Measurements from ENCODE around the gene OCIAD2. TPM values are rescaled to one million over a fixed set of nuclear protein-coding genes. Genes with fewer than 3 reads are reported as not detected.

The OCIAD2 gene
- total and polyA plus RNA-seq, 10 donors: 13.5 to 58.4 (median 19.1) TPM

DNA sequence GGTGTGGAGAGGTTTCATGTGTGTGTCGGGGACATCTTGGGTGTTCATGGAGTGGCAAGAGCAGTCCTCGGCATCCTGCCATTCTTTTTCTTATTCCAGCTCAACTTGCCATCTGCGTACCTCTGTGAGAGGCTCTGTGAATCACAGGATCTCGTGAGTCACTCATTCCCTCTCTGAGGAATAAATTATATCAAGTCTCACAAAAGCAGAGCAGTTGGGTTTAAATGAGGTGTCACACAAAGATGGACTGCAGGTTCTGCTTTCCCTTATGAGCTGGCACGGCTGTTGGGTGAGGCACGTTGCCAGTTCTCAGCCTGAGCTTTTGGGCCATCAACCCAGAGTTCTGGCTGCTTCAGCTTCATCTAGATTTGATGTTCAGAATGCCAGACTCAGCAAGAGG is 6.8 kb upstream of the OCIAD2 start:
- Histone ChIP-seq H3K4me3 (no peak overlapping the region), H3K9me3 (no peaks in the 10 kb centered on the region), H3K27me3 (replicated peaks in 1 of 7) (no peaks in the 10 kb centered on the region), H3K27ac (no peak overlapping the region), H3K36me3 (no peaks in the 10 kb centered on the region), H3K4me1 (no peaks in the 10 kb centered on the region)
- intact Hi-C loops (cut with DNase I; ENCODE audit: low total_unique reads): no loop called here
- 85 to 96% (median 88%) methylated on average over 6 of the region's 6 CpGs for WGBS, 5 donors
- DNase-seq: no peak
- TF ChIP-seq POLR2AphosphoS5 (IDR thresholded peaks at IDR 0.05): no peak
- TF ChIP-seq CTCF (IDR thresholded peaks at IDR 0.05 in 8 of 11, conservative IDR thresholded peaks at IDR 0.05 in 3 of 11): no peak
- TF ChIP-seq POLR2A (IDR thresholded peaks at IDR 0.05): no peak

DNA sequence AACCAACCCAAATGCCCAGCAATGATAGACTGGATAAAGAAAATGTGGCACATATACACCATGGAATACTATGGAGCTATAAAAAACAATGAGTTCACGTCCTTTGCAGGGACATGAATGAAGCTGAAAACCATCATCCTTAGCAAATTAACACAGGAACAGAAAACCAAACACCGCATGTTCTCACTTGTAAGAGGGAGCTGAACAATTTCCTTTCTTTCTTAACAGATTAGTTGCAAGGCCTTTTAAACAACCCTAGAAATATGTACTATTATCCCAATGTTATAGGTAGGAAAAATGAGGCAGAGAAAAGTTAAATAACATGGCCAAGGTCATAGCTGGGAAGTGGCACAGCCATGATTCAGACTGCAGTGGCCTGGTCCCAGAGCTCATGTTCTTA is 5.8 kb upstream of the OCIAD2 start:
- no peaks in the 10 kb centered on the region for H3K36me3 ChIP-seq
- intact Hi-C loops (cut with DNase I; ENCODE audit: low total_unique reads): no loop called here
- H3K4me3 ChIP-seq: no peak overlapping the region
- no peaks in the 10 kb centered on the region for H3K9me3 ChIP-seq
- WGBS, 5 donors: 85 to 96% (median 88%) methylated on average over 2 of the region's 2 CpGs
- no peak overlapping the region for H3K27ac ChIP-seq
- no peaks in the 10 kb centered on the region for H3K4me1 ChIP-seq
- H3K27me3 ChIP-seq (replicated peaks in 1 of 7): no peaks in the 10 kb centered on the region
- DNase-seq: no peak
- TF ChIP-seq POLR2AphosphoS5 (IDR thresholded peaks at IDR 0.05) (no peak), CTCF (IDR thresholded peaks at IDR 0.05 in 8 of 11, conservative IDR thresholded peaks at IDR 0.05 in 3 of 11) (no peak), POLR2A (IDR thresholded peaks at IDR 0.05) (no peak)

- no peak overlapping the region for H3K27ac ChIP-seq
- no peaks in the 10 kb centered on the region for H3K27me3 ChIP-seq (replicated peaks in 1 of 7)
- H3K36me3 ChIP-seq: no peaks in the 10 kb centered on the region
- H3K9me3 ChIP-seq: no peaks in the 10 kb centered on the region
- H3K4me3 ChIP-seq: no peak overlapping the region
- H3K4me1 ChIP-seq: peaks cover 0 to 18% (median 13%) of the 10 kb centered on the region in 6 donors
- intact Hi-C loops (cut with DNase I; ENCODE audit: low total_unique reads): no loop called here
- TF ChIP-seq POLR2A (IDR thresholded peaks at IDR 0.05) (no peak), POLR2AphosphoS5 (IDR thresholded peaks at IDR 0.05) (no peak), CTCF (IDR thresholded peaks at IDR 0.05 in 8 of 11, conservative IDR thresholded peaks at IDR 0.05 in 3 of 11) (no peak)
- no peak for DNase-seq
These were observed 3.9 kb upstream of the OCIAD2 start for GRCh38 chr4:48910511-48910910.

GRCh38 chr4:48909697-48910096 is 3.1 kb upstream of the OCIAD2 start:
- no peaks in the 10 kb centered on the region for H3K36me3 ChIP-seq
- 70 to 89% (median 84%) methylated on average over 3 of the region's 3 CpGs for WGBS, 5 donors
- DNase-seq: no peak
- no peak overlapping the region for H3K4me3 ChIP-seq
- no peaks in the 10 kb centered on the region for H3K9me3 ChIP-seq
- H3K27me3 ChIP-seq (replicated peaks in 1 of 7): no peaks in the 10 kb centered on the region
- intact Hi-C loops (cut with DNase I; ENCODE audit: low total_unique reads): no loop called here
- peaks cover 0 to 25% (median 19%) of the 10 kb centered on the region in 6 donors for H3K4me1 ChIP-seq
- H3K27ac ChIP-seq: no peak overlapping the region
- no peak for TF ChIP-seq POLR2A (IDR thresholded peaks at IDR 0.05)
- no peak for TF ChIP-seq CTCF (IDR thresholded peaks at IDR 0.05 in 8 of 11, conservative IDR thresholded peaks at IDR 0.05 in 3 of 11)
- no peak for TF ChIP-seq POLR2AphosphoS5 (IDR thresholded peaks at IDR 0.05)
